GM21515 (cell line): ENCODE data around the gene EYA2.
"Not testable (repeated sequence)": the region's sequence is repeated elsewhere in the genome, so short reads cannot be mapped to it uniquely, and the experiment has no call there.

Experiments used
- ATAC-seq: cut with Tn5 transposase; IDR thresholded peaks from one replicate; pipeline ENCODE4 v1.9.1; 2021; ENCODE audit not compliant: unreplicated experiment

Gene EYA2

GRCh38 chr20:46929902-46930301 lies 35.3 kb downstream of the EYA2 start:
- no peak for ATAC-seq

- ATAC-seq: no peak
Observed at GRCh38 chr20:46930640-46931339, 36.1 kb downstream of the EYA2 start.

DNA sequence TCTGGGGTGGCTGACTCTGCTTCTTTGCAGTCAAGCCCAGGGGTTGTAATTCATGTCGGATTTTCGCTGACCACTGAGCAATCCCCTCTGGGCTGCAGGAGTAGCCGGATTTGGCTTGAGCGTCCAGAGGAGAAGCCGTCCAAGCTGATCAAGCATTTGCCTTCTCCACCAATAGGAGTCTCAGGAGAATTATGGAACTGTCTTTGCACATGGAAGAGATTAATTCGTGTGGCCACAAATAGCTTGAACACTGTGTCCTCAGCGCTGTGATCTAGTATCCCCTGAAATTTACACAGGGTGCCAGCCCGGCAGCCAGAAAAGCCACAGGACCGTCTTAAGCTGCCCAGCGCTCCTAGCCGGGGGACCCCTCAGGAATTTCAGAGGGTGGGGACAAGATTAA lies 37.1 kb downstream of the EYA2 start:
- no peak for ATAC-seq

- not testable (repeated sequence) for ATAC-seq
Observed at GRCh38 chr20:46932439-46932838, 37.8 kb downstream of the EYA2 start.

DNA sequence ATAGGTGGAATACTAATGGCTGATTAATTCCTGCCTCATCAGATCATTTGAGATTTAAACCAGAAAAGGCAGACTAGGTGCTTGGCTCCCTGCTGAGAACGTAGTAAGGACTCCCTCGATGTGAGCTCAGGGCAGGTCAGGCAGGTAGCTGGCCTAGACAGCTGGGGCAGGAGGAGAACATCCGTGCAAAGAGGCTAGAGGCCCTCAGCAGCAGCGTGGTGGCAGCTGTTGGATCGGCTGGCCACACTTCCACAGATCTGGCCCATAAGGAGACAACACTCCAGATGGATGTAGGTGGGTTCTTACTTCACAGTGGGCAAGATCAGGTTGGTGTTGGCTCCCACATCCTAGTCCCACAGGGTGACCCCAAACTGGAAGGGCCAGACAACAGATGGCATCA lies 38.5 kb downstream of the EYA2 start:
- ATAC-seq: no peak

GRCh38 chr20:46934746-46935287 lies 40.2 kb downstream of the EYA2 start:
- ATAC-seq: no peak

- ATAC-seq: no peak
Observed at GRCh38 chr20:46935394-46936017, 40.9 kb downstream of the EYA2 start.

DNA sequence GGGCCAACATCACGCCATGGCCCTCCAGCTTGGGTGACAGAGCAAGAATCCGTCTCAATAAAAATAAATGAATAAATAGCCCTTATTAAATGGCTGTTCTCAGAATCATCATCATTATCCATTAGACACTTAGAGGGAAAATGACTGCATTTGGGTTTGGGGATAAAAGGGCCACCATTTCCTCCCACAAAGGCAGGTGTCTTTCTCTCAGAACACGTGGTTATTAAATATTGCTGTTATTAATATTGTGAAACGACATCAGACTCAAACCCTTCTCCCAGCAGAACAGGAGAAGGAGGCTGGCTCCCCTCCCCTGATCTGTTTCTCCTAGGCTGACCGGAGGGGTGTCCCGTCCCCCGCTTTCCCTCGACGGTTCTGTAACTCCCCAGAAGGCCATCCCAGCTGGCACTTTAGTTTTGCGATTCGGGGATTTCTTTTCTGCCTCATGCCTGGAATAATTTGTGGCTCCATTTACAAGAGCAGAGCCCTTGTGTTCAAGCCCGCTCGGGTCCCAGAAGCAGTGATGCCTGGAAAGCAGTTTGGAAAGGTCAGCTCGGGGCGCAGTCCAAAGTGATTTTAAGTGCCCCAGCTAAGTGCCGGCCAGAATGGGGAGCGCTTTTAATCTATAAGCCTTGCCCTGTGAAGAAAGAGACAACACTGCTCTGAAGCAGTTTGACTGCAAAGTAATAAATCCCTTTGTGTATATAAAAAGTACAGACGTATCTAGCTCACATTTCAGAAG lies 41.9 kb downstream of the EYA2 start:
- ATAC-seq: no peak

DNA sequence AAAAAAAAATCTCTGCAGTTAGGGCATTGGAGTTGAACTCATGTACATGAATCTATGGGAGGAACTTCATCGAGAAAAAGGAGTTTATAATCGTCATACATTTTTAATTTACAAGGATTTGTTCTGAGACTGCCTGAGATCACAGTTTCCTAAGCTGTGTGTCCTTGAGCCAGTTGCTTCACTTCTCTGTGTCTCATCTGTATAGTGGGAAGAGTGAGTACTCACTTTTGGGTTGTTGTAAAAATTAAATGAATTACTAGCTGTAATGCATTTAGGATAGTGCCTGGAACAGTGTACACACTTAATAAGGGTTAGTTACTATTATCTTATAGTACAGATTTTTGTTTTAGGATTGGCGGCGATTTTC lies 42.5 kb downstream of the EYA2 start:
- no peak for ATAC-seq

GRCh38 chr20:46937533-46938226 lies 43.0 kb downstream of the EYA2 start:
- ATAC-seq: no peak

GRCh38 chr20:46938434-46938833 lies 43.8 kb downstream of the EYA2 start:
- ATAC-seq: no peak

DNA sequence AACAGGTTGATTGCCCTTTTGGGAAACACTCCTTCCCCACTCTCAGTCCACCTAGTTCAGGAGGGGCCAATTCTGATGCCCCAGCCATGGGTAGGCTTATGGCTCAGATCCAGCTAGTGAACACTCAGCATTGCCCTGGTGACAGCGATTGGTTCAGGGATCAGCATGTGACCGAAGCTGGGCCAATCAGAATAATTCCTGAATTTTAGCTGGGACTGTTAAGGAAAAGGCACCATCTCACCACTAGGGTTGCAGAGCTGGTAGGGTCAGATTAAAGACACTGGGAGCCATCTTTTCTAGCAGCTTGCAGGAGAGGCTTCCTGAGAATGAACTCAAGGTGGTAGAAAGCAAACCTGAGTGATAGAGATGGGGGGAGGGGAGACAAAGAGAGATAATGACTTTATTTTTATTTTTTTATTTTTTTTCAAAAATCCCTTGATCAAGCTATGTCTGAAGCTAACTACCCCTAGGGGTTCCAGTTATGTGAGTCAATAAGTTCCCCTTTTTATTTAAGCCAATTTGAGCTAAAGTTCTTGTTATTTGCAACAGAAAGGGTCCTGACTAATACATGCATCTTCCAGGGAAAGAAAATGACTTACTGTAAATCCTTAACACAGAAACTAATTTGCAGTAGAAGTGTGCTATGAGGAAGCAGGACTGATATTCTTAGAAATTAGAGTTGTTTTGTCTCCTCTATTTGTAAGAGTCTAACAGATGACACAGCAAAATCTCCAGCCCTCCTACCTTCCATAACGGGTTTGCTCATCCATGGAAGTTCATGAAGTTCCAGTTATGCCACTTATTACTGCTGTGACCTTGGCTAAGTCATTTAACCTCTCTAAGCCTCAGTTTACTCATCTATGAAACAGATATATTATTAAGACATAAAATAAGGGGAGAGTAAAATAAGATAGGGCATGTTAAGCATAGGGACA lies 44.7 kb downstream of the EYA2 start:
- ATAC-seq: no peak

DNA sequence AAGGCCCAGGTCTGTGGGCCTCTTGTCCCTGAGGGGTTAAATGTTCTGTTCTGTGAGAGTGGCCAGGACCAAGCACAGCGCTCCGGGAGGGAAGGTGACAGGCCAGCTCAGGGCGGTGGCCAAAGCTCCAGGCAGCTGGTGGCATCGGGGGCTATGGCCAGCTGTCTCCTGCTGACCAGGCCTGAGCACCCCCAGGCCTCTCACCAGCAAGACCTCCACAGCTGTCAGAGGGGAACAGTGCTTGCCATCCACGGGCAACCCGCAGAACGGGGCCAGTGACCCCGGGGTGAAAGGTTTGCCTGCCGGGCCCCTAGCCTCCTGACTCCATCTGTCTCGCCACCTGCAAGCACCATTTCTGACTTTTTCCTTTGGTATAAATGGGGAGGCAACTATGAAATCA lies 46.0 kb downstream of the EYA2 start:
- no peak for ATAC-seq

DNA sequence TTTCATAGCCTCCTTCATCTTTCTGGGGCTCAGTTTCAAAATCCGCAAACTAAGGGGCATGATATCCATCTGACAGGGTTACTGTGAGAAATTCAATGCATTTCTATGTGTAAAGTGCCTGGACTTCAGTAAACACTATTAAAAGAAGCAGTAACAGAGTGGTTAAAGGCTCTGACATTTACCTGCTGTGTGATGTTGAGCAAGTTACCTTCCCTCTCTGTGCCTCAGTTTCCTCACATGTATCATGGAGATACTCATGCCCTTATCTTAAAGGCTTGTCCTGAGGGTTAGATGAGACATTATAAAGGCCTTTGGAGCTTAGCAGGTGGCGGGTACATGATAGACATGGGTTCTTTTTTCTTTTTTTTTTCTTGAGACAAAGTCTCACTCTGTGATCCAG lies 46.8 kb downstream of the EYA2 start:
- no peak for ATAC-seq

DNA sequence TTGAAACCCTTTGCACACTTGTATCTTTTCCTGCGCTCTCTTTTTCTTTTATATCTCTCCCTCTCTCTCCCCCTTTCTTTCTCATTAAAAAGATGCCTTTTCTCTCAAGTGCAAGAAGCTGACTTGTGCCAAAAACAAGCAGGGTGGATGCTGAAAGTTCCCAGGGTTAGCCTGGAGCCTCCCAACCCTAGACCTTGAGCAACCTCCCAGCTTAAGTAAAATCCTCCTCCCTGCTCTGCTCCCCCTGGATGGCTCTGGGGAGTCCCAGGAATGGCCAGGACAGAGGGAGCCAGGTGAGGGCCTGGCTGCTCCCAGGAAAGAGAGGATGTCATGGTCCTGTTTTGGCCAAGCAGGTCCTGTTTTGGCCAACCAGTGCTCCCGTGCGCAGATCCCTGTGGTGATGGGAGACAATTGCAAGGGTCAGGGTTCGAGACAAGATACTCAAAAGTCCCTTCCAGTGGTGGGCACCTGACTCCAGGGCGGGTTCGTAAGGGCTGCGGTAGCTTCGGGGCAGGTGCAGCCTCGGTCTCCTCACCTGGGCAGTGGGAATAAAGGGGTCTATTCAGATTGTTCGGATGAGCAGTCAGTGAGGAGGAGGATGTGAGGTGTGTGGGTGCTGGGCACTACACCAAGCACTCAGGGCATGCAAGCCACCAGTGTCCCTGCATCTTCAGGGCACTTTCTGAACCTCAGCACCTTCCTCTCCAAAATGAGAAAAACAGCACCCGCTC lies 49.4 kb downstream of the EYA2 start:
- ATAC-seq: no peak

DNA sequence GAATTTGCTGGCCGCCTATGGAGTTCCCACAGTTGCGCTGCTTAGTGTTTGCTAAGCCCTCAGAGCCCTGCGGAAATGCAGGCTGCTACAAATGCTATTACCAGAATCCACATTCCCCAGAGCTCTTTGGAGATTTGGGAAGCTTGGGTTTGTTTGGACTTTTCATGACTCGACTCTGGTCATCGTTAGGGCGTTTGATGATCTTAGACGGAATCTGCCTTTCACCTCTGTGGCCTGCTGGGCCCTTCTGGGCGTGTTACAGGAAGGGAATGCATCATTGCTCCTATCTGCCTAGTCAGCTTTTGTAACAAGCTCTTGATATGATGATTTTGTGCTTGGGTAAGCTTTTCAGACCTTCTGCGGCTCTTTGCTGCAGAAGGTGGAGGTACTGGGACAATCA lies 50.8 kb downstream of the EYA2 start:
- ATAC-seq: no peak

DNA sequence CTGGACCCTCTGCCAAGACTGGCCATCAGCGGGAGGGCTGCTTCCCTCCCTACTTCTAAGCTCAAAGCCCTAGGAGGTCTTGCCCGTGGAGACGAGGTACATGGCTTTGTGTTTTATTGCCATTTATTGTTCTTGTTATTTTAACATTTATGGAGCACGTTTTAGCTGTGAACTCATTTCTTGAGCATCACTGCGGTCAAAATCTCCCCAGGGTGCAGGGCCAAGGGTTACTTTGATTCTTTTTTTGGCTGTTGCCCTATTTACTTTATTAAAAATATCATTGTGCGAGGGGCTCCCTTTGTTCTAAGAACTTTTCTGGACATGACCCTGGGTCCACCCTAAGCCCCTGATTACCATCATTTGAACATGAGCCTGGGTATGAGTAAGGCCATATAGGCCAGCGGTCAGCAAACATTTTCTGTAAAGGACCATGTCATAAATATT lies 51.6 kb downstream of the EYA2 start:
- ATAC-seq: no peak

- ATAC-seq: no peak
Observed at GRCh38 chr20:46946796-46947195, 52.2 kb downstream of the EYA2 start.

GRCh38 chr20:46948081-46948480 lies 53.4 kb downstream of the EYA2 start:
- no peak for ATAC-seq

GRCh38 chr20:46951405-46951804 lies 56.8 kb downstream of the EYA2 start:
- no peak for ATAC-seq
